Lower lobe of right lung (tissue), 2 donors: Measurements from ENCODE around the gene TRIP11. TPM values are rescaled to one million over a fixed set of nuclear protein-coding genes. Genes with fewer than 3 reads are reported as not detected.

ENCODE experiments used
- ATAC-seq, 2 donors: fragments of 200-7000 bp; cut with Tn5 transposase; one replicate each; pipeline ENCODE4 v1.9.1; 2020 to 2022; ENCODE audit warnings: mild to moderate bottlenecking in 2 of 2, moderate library complexity in 2 of 2
- DNase-seq: peaks from one replicate; pipeline ENCODE4 v3.0.0-alpha.2; 2020
- H3K27ac ChIP-seq: fragments of 200-600 bp; one replicate; pipeline ENCODE4 v1.8.0; 2022
- H3K27me3 ChIP-seq: fragments of 200-600 bp; one replicate; pipeline ENCODE4 v1.8.0; 2022; ENCODE audit warnings: low read depth
- H3K36me3 ChIP-seq: fragments of 200-600 bp; one replicate; pipeline ENCODE4 v1.8.0; 2022; ENCODE audit warnings: mild to moderate bottlenecking
- H3K4me1 ChIP-seq: fragments of 200-600 bp; one replicate; pipeline ENCODE4 v1.8.0; 2022
- H3K4me3 ChIP-seq: fragments of 200-600 bp; one replicate; pipeline ENCODE4 v1.8.0; 2022; ENCODE audit warnings: mild to moderate bottlenecking
- H3K9me3 ChIP-seq: fragments of 200-600 bp; one replicate; pipeline ENCODE4 v1.8.0; 2022
- CTCF ChIP-seq: fragments of 200-600 bp; IDR thresholded peaks from one replicate; pipeline ENCODE4 v1.8.0; 2022; ENCODE audit warnings: antibody characterized with exemption, mild to moderate bottlenecking
- intact Hi-C: fragments of 100-400 bp; cut with DNase I; formaldehyde crosslinking; loops from one replicate; pipeline ENCODE4 v1.11.0; 2022
- total RNA-seq: library from RNA; stranded (reverse); fragmentation: NEBNext Ultra II Directional; extraction: Animal tissue kit (Norgen Biotek cat#: 25700); gene quantifications from one replicate; pipeline ENCODE4 v1.2.1, GENCODE V29; 2021
- donor health status: DM: no; HTN: yes; CAD: no; lungs with severe emphysema.

The TRIP11 gene
- total RNA-seq, 1 donor from 2014 or later, result 62.6 TPM

- ATAC-seq, result no peak
- intact Hi-C loops, result no loop called here
- TF ChIP-seq CTCF, result no peak
Measured at GRCh38 chr14:91963465-91963864, 76.4 kb downstream of the TRIP11 start.

GRCh38 chr14:91961297-91962220 is 78.3 kb downstream of the TRIP11 start:
- Histone ChIP-seq H3K9me3 (no peaks in the 10 kb centered on the region), H3K27me3 (no peaks in the 10 kb centered on the region), H3K27ac (no peak overlapping the region), H3K36me3 (no peaks in the 10 kb centered on the region), H3K4me3 (no peak overlapping the region), H3K4me1 (no peaks in the 10 kb centered on the region)
- DNase-seq (no peak), ATAC-seq (no peak)
- intact Hi-C loops, result no loop called here
- TF ChIP-seq CTCF, result no peak

More at GRCh38 chr14:91963465-91963864, 76.4 kb downstream of the TRIP11 start:
- Histone ChIP-seq H3K9me3 (no peaks in the 10 kb centered on the region), H3K27ac (no peak overlapping the region), H3K4me1 (no peaks in the 10 kb centered on the region), H3K4me3 (no peak overlapping the region), H3K27me3 (no peaks in the 10 kb centered on the region), H3K36me3 (peaks cover 13% of the 10 kb centered on the region)
- no peak for DNase-seq

- intact Hi-C loops, result no loop called here
- no peak for TF ChIP-seq CTCF
- Histone ChIP-seq H3K27me3 (no peaks in the 10 kb centered on the region), H3K9me3 (no peaks in the 10 kb centered on the region), H3K4me3 (no peak overlapping the region), H3K36me3 (no peaks in the 10 kb centered on the region), H3K27ac (no peak overlapping the region), H3K4me1 (no peaks in the 10 kb centered on the region)
- DNase-seq, result no peak
- ATAC-seq, result no peak
Measured at GRCh38 chr14:91957876-91958313, 82.0 kb downstream of the TRIP11 start.

GRCh38 chr14:91956616-91957015 is 83.2 kb downstream of the TRIP11 start:
- intact Hi-C loops, result no loop called here
- TF ChIP-seq CTCF, result no peak

GRCh38 chr14:91955168-91955567 is 84.7 kb downstream of the TRIP11 start:
- no peak overlapping the region for H3K27ac ChIP-seq
- no peaks in the 10 kb centered on the region for H3K36me3 ChIP-seq
- no peak for TF ChIP-seq CTCF
- intact Hi-C loops, result no loop called here
- no peaks in the 10 kb centered on the region for H3K9me3 ChIP-seq
- no peaks in the 10 kb centered on the region for H3K4me1 ChIP-seq
- no peak for DNase-seq
- H3K4me3 ChIP-seq, result no peak overlapping the region
- no peak for ATAC-seq
- H3K27me3 ChIP-seq, result no peaks in the 10 kb centered on the region

More at GRCh38 chr14:91956616-91957015, 83.2 kb downstream of the TRIP11 start:
- Histone ChIP-seq H3K4me3 (no peak overlapping the region), H3K27ac (no peak overlapping the region), H3K9me3 (no peaks in the 10 kb centered on the region), H3K4me1 (no peaks in the 10 kb centered on the region), H3K36me3 (no peaks in the 10 kb centered on the region), H3K27me3 (no peaks in the 10 kb centered on the region)
- ATAC-seq (no peak), DNase-seq (no peak)
